GM23338 (cell line): Measurements from ENCODE around the gene SLC39A11.

ENCODE experiments used
- CTCF ChIP-seq, 2 experiments: fragments of 200-600 bp in 1 of 2; sonication (generic) in 1 of 2; conservative IDR thresholded peaks; 2 replicates each; pipeline versions ENCODE4 v1.5.1 to v1.6.1; 2016 to 2017; ENCODE audit warnings: antibody characterized with exemption in 2 of 2, low read depth in 2 of 2, mild to moderate bottlenecking in 2 of 2, moderate library complexity in 1 of 2
- EZH2phosphoT487 ChIP-seq: fragments of 200-600 bp; sonication (generic); IDR thresholded peaks from one replicate; pipeline ENCODE4 v1.8.1; 2018; ENCODE audit warnings: antibody characterized with exemption; ENCODE audit not compliant: unreplicated experiment
- JUNB ChIP-seq: IDR thresholded peaks from one replicate; pipeline ENCODE4 v1.6.1; 2016; ENCODE audit warnings: antibody characterized with exemption; ENCODE audit not compliant: unreplicated experiment
- NANOG ChIP-seq: IDR thresholded peaks from 2 replicates; pipeline ENCODE4 v1.6.1; 2016; ENCODE audit warnings: antibody characterized with exemption, borderline replicate concordance
- REST ChIP-seq: IDR thresholded peaks from one replicate; pipeline ENCODE4 v1.6.1; 2018; ENCODE audit warnings: antibody characterized with exemption; ENCODE audit not compliant: unreplicated experiment

GRCh38 chr17:72862276-72862999 lies 230.1 kb downstream of the SLC39A11 start:
- TF ChIP-seq CTCF (conservative IDR thresholded peaks at IDR 0.05; ENCODE audit: low read depth in 2 of 2) (no peak), EZH2phosphoT487 (no peak), JUNB (no peak), REST (no peak), NANOG (no peak)
